Fibroblast of peridontal ligament (primary cell): ENCODE data around the gene EGF.

Source experiments
- DNase-seq: peaks from one replicate; pipeline ENCODE4 v3.0.0-alpha.2; 2010; ENCODE audit errors: extremely low read depth

The EGF gene

GRCh38 chr4:109993116-109993515, 80.4 kb downstream of the EGF start:
- DNase-seq: no peak

- DNase-seq: no peak
Observed at GRCh38 chr4:109994415-109994827, 81.7 kb downstream of the EGF start.

- DNase-seq: no peak
Observed at GRCh38 chr4:109996526-109996925, 83.8 kb downstream of the EGF start.

- peak; percentile 77 for DNase-seq
Observed at GRCh38 chr4:109998867-109999584, 86.3 kb downstream of the EGF start.

GRCh38 chr4:109999585-109999912, 86.9 kb downstream of the EGF start:
- DNase-seq: no peak

- DNase-seq: no peak
Observed at GRCh38 chr4:110002326-110002725, 89.6 kb downstream of the EGF start.

GRCh38 chr4:110003401-110004187, 90.9 kb downstream of the EGF start:
- no peak for DNase-seq

- DNase-seq: no peak
Observed at GRCh38 chr4:110004556-110004955, 91.9 kb downstream of the EGF start.

- DNase-seq: peak; percentile 91
Observed at GRCh38 chr4:110005461-110006056, 92.9 kb downstream of the EGF start.

- no peak for DNase-seq
Observed at GRCh38 chr4:110007217-110007616, 94.5 kb downstream of the EGF start.

GRCh38 chr4:110008540-110008939, 95.9 kb downstream of the EGF start:
- DNase-seq: no peak

- no peak for DNase-seq
Observed at GRCh38 chr4:110009550-110009949, 96.9 kb downstream of the EGF start.

GRCh38 chr4:110010797-110011196, 98.1 kb downstream of the EGF start:
- no peak for DNase-seq

GRCh38 chr4:110012917-110013316, 100.2 kb downstream of the EGF start:
- DNase-seq: no peak

- no peak for DNase-seq
Observed at GRCh38 chr4:110014233-110014632, 101.5 kb downstream of the EGF start.

- DNase-seq: no peak
Observed at GRCh38 chr4:110019153-110019552, 106.5 kb downstream of the EGF start.

GRCh38 chr4:110020139-110020538, 107.5 kb downstream of the EGF start:
- peak; percentile 31 for DNase-seq

- DNase-seq: peak; percentile 10
Observed at GRCh38 chr4:110020646-110021443, 108.2 kb downstream of the EGF start.

- no peak for DNase-seq
Observed at GRCh38 chr4:110022457-110022856, 109.8 kb downstream of the EGF start.

GRCh38 chr4:110025056-110025455, 112.4 kb downstream of the EGF start:
- DNase-seq: no peak

- DNase-seq: no peak
Observed at GRCh38 chr4:110025718-110026117, 113.0 kb downstream of the EGF start.

- DNase-seq: no peak
Observed at GRCh38 chr4:110032603-110033002, 119.9 kb downstream of the EGF start.
